ENCODE measurements around the gene KLHL5.

The KLHL5 gene

DNA sequence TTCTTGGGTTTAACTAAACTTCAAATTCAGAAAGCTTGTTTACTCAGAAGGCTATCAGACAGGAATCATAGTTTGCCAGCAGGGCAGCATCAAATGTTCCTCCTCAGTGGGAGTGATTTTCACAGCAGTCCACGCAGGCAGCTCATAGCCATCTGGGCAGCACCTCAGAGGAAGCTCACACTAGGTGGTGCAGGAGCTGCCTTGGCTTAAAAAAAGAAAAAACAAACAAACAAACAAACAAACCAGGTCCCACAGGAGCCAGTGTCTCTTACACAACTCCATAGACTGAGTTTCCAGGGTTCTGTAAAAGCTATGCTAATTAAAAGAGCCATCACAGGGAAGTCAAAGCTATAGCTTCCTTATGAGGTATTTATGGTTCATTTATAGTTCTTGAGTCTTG lies 10.5 kb upstream of the KLHL5 start:
- Histone ChIP-seq H3K36me3 (ENCODE audit: insufficient read depth, low read length) (no peaks in the 10 kb centered on the region), H3K4me1 (ENCODE audit: insufficient read depth, low read length) (peaks cover 15% of the 10 kb centered on the region), H3K9ac (ENCODE audit: low read depth, low read length) (no peak overlapping the region), H3K9me3 (ENCODE audit: control insufficient read depth, insufficient read depth, low read length) (no peaks in the 10 kb centered on the region)

DNA sequence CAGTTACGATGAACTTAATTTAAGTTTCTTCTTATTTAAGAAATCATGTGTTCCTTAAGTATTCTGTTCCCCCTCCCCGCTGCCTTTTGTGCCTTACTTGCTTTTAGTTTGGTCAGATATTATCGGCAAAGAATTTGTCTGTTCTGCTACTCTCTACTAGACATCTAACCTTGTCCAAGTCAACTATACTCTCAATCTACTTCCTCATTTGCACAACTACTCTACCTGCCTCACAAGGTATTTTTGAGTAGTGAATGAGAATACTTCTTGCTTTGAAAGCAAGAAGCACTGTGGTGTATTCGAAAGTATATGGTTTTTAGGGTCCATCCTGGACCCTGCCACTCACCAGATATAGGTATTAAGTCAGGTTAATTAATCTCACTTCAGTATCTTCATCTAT lies 8.0 kb upstream of the KLHL5 start:
- Histone ChIP-seq H3K36me3 (ENCODE audit: insufficient read depth, low read length) (no peaks in the 10 kb centered on the region), H3K9ac (ENCODE audit: low read depth, low read length) (no peak overlapping the region), H3K9me3 (ENCODE audit: control insufficient read depth, insufficient read depth, low read length) (no peaks in the 10 kb centered on the region), H3K4me1 (ENCODE audit: insufficient read depth, low read length) (peaks cover 15% of the 10 kb centered on the region)

DNA sequence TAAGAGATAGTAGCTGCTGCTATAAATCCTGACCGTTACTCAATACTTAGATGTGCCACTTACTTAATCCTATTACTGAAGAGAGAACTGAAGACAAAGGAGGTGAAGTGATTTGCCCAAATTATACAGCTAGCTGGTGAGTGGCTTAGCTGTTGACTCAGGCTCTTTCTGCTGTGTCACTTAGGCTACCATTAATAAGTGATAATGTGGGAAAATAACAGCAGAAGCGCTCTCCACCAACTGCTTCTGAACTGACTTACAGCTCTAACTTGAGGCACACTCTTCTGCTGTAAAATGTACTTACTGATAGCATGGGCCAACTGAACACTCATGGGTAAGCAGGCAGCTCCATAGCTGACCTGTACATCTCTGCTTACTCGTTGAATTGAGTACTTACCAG lies 7.5 kb upstream of the KLHL5 start:
- no peaks in the 10 kb centered on the region for H3K9me3 ChIP-seq (ENCODE audit: control insufficient read depth, insufficient read depth, low read length)
- H3K9ac ChIP-seq (ENCODE audit: low read depth, low read length) = no peak overlapping the region
- peaks cover 15% of the 10 kb centered on the region for H3K4me1 ChIP-seq (ENCODE audit: insufficient read depth, low read length)
- no peaks in the 10 kb centered on the region for H3K36me3 ChIP-seq (ENCODE audit: insufficient read depth, low read length)

DNA sequence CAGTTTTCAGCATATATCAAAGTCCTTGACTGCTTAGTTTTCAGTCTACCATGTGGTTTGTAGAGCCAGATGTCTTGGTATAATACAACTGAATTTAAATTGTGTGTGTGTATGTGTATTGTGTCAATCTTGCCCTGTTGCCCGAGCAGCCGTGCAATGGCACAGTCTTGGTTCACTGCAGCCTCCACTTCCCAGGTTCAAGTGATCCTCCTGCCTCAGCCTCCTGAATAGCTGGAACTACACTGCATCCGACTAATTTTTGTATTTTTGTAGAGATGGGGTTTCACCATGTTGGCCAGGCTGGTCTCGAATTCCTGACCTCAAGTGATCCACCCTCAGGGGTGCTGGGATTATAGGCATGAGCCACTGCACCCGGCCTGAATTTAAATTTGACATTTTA lies 6.0 kb upstream of the KLHL5 start:
- H3K9ac ChIP-seq (ENCODE audit: low read depth, low read length) = no peak overlapping the region
- H3K4me1 ChIP-seq (ENCODE audit: insufficient read depth, low read length) = peaks cover 15% of the 10 kb centered on the region
- no peaks in the 10 kb centered on the region for H3K9me3 ChIP-seq (ENCODE audit: control insufficient read depth, insufficient read depth, low read length)
- no peaks in the 10 kb centered on the region for H3K36me3 ChIP-seq (ENCODE audit: insufficient read depth, low read length)

DNA sequence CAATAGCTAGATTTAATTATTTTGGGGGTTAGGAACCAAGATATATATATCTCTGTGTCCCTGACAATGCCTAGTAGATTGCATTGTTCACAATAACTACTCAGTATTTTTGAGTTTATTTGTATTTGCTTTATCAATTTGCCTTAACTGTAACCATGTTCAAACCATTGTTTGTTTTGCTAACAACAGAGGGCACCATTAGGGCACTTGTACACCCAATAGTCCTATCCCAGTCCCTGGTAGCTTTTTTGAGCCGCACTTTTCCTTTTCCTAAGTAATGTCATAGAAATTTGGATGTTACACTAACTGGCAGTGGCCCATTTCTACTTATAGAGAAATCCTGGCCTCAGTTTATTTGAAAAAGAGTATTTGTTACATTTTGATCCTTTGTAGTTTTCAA lies 575 bp upstream of the KLHL5 start:
- Histone ChIP-seq H3K36me3 (ENCODE audit: insufficient read depth, low read length) (no peaks in the 10 kb centered on the region), H3K9ac (ENCODE audit: low read depth, low read length) (no peak overlapping the region), H3K4me1 (ENCODE audit: insufficient read depth, low read length) (peaks cover 18% of the 10 kb centered on the region), H3K9me3 (ENCODE audit: control insufficient read depth, insufficient read depth, low read length) (no peaks in the 10 kb centered on the region)

DNA sequence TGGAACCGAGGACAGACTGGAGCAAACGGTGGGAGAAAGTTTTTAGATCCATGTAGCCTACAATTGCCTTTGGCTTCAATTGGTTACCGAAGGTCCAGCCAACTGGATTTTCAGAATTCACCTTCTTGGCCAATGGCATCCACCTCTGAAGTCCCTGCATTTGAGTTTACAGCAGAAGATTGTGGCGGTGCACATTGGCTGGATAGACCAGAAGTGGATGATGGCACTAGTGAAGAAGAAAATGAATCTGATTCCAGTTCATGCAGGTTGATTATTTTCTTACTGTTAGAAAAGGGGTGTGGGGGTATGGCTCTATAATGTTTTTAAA lies 702 bp downstream of the KLHL5 start:
- Histone ChIP-seq H3K36me3 (ENCODE audit: insufficient read depth, low read length) (no peaks in the 10 kb centered on the region), H3K9me3 (ENCODE audit: control insufficient read depth, insufficient read depth, low read length) (no peaks in the 10 kb centered on the region), H3K9ac (ENCODE audit: low read depth, low read length) (peak overlapping the region; percentile 23; the same call in 1 of the 2 replicates), H3K4me1 (ENCODE audit: insufficient read depth, low read length) (peaks cover 18% of the 10 kb centered on the region)

DNA sequence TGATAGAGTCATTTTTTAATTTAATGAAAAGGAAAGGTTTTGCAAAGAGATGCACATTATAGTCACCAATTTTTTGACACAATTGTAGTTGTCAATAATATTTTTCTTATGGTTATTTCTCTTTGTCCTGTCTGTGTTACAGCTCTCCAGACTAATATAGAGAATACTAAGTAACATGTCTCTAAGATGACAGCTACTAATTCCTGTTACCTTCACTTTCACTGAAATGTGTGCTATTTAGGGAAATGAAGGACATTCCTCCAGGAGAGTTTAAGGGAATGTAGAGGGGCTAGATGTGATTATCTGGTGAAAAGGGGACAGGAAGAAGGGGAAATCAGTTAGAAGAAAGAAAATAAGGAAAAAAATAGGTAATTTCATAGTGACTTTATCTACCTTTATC lies 1.4 kb downstream of the KLHL5 start:
- Histone ChIP-seq H3K36me3 (ENCODE audit: insufficient read depth, low read length) (no peaks in the 10 kb centered on the region), H3K9ac (ENCODE audit: low read depth, low read length) (no peak overlapping the region), H3K4me1 (ENCODE audit: insufficient read depth, low read length) (peaks cover 18% of the 10 kb centered on the region), H3K9me3 (ENCODE audit: control insufficient read depth, insufficient read depth, low read length) (no peaks in the 10 kb centered on the region)

DNA sequence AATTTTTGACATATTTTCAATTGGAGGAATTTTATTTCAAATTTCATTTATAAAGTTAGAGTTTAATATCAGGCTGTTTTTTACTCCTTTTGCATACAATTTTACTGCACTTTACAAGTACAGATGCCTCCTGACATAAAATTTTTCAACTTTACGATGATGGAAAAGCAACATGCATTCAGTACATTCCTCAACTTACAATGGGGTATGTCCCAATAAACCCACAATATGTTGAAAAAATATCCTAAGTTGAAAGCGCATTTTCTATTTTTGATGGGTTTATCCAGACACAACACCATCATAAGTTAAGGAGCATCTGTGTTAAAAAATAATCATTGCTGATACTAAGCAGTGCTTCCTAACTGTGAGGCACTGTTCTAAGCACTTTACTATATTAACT lies 4.3 kb downstream of the KLHL5 start:
- Histone ChIP-seq H3K4me1 (ENCODE audit: insufficient read depth, low read length) (peaks cover 17% of the 10 kb centered on the region), H3K36me3 (ENCODE audit: insufficient read depth, low read length) (no peaks in the 10 kb centered on the region), H3K9ac (ENCODE audit: low read depth, low read length) (no peak overlapping the region), H3K9me3 (ENCODE audit: control insufficient read depth, insufficient read depth, low read length) (no peaks in the 10 kb centered on the region)

DNA sequence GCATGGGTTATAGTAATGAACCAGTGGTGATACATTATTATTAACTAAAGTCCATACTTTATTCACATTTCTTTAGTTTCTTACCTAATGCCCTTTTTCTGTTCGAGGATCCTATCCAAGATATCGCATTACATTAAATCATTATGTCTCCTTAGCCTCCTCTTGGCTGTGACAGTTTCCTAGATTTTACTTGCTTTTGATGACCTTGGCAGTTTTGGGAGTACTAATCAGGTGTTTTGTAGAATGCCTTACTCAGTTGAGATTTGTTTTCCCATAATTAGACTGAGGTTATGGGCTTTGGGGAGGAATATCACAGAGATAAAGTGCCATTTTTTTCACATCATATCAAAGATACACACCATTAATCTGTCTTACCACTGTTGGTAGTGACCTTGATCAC lies 5.0 kb downstream of the KLHL5 start:
- Histone ChIP-seq H3K9me3 (ENCODE audit: control insufficient read depth, insufficient read depth, low read length) (no peaks in the 10 kb centered on the region), H3K4me1 (ENCODE audit: insufficient read depth, low read length) (peaks cover 11% of the 10 kb centered on the region; the same call in 1 of the 2 replicates), H3K9ac (ENCODE audit: low read depth, low read length) (no peak overlapping the region), H3K36me3 (ENCODE audit: insufficient read depth, low read length) (no peaks in the 10 kb centered on the region)

DNA sequence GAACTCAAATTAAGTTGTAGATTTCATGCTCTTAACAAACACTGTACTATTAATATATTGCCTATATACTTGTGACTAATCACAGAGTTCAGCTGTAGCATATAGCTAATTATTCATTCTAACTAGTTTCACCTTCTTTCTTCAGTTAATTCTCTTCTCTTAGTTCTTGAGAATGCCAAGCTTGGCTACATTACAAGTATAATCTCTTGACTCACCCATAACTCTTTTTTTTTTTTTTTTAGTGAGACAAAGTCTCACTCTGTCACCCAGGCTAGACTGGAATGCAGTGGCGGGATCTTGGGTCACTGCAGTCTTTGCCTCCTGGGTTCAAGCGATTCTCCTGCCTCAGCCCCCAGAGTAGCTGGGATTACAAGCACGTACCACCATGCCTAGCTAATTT lies 5.4 kb downstream of the KLHL5 start:
- no peak overlapping the region for H3K9ac ChIP-seq (ENCODE audit: low read depth, low read length)
- no peaks in the 10 kb centered on the region for H3K36me3 ChIP-seq (ENCODE audit: insufficient read depth, low read length)
- H3K9me3 ChIP-seq (ENCODE audit: control insufficient read depth, insufficient read depth, low read length) = no peaks in the 10 kb centered on the region
- H3K4me1 ChIP-seq (ENCODE audit: insufficient read depth, low read length) = peaks cover 8% of the 10 kb centered on the region; the same call in 1 of the 2 replicates

DNA sequence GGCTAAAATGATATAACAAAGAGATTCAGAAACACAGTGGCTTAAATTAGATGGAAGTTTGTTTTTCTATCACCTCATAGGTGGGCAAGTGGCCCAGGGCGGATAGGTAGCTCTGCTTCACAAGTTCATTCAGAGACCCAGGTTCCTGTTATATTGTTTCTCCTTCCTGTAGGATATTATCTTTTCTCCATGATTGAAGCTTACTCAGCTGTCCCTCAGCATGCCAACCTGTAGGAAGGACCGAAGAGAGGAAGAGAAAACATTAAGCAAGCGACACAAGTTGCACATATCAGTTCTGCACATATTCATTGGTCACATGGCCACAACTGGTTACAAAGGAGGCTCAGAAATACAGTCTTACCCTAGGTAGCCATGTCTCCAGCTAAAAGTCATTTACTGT lies 6.9 kb downstream of the KLHL5 start:
- Histone ChIP-seq H3K36me3 (ENCODE audit: insufficient read depth, low read length) (no peaks in the 10 kb centered on the region), H3K9me3 (ENCODE audit: control insufficient read depth, insufficient read depth, low read length) (no peaks in the 10 kb centered on the region), H3K9ac (ENCODE audit: low read depth, low read length) (no peak overlapping the region), H3K4me1 (ENCODE audit: insufficient read depth, low read length) (no peaks in the 10 kb centered on the region)

DNA sequence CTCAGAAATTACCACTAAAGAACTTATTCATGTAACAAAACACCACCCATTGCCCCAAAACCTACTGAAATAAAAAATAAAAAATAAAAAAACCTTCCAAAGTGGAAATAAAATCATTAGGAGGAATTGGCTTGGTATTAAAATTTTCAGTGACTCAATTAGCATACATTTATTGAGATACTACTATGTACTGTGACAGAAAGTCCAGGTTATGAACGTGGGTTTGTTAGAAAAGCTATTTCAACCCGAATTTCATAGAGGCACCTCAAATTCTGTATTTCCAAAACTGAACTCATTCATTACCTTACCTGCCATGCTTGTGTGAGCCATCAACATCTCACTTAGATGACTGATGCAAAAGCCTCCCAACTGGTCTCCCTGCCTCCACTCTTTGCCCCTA lies 16.8 kb downstream of the KLHL5 start:
- Histone ChIP-seq H3K36me3 (ENCODE audit: insufficient read depth, low read length) (no peaks in the 10 kb centered on the region), H3K9me3 (ENCODE audit: control insufficient read depth, insufficient read depth, low read length) (no peaks in the 10 kb centered on the region), H3K9ac (ENCODE audit: low read depth, low read length) (no peak overlapping the region), H3K4me1 (ENCODE audit: insufficient read depth, low read length) (no peaks in the 10 kb centered on the region)

DNA sequence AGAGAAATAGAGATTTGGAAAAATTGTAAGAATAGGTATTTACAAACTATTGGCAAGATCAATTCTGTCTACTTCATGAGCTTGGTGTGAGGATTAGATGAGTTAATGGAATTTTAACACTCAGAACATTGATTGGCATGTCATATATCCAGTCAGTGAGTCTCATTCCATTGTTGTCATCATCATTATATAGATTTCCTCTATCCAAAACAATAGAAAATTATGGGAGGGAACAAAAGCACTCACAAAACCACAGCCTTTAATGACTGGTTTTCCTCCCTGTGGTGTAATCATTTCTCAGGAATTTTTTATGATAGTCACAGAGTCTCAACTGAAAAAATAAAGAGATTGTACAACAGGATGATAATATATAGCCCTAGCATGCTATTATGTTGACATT lies 21.1 kb downstream of the KLHL5 start:
- Histone ChIP-seq H3K9ac (ENCODE audit: low read depth, low read length) (no peak overlapping the region), H3K36me3 (ENCODE audit: insufficient read depth, low read length) (no peaks in the 10 kb centered on the region), H3K9me3 (ENCODE audit: control insufficient read depth, insufficient read depth, low read length) (no peaks in the 10 kb centered on the region), H3K4me1 (ENCODE audit: insufficient read depth, low read length) (no peaks in the 10 kb centered on the region)

DNA sequence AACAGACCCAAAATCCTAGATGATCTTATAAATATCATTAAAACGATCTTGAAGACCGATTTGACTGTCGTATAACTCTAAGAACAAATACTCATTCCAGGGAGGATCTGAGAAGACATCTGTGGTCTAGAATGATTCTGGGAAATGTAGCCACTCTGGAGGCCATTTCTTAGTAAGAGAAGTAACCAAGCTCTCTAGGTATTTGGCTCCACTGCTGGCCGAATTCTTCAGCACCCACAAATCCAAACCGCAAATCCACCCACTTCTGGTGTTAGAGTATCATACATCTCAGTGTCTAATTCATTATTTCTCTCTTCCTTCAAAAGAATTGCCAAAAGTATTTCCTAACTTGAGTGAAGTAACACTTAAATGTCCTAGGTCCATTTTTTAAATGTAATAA lies 23.9 kb downstream of the KLHL5 start:
- Histone ChIP-seq H3K4me1 (ENCODE audit: insufficient read depth, low read length) (no peaks in the 10 kb centered on the region), H3K9ac (ENCODE audit: low read depth, low read length) (no peak overlapping the region), H3K9me3 (ENCODE audit: control insufficient read depth, insufficient read depth, low read length) (no peaks in the 10 kb centered on the region), H3K36me3 (ENCODE audit: insufficient read depth, low read length) (no peaks in the 10 kb centered on the region)

DNA sequence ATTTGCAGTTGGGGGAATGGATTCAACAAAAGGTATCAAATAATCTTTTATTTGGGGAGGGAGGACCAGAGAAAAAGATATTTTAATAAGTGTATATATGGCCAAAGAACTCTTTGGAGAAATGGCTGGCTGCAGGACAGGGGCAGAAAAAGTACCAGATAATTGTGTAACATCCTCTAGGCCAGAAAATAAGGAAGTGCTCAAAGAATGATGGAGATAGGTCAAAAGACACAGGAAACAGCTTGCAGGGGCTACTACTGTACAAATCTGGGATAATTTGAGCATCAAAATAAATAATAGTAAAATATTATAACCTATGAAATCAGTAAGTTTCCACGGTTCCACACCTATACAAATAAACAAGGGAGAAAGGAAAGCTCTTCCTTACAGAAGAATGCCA lies 34.8 kb downstream of the KLHL5 start:
- Histone ChIP-seq H3K9me3 (ENCODE audit: control insufficient read depth, insufficient read depth, low read length) (no peaks in the 10 kb centered on the region), H3K9ac (ENCODE audit: low read depth, low read length) (no peak overlapping the region), H3K36me3 (ENCODE audit: insufficient read depth, low read length) (no peaks in the 10 kb centered on the region), H3K4me1 (ENCODE audit: insufficient read depth, low read length) (no peaks in the 10 kb centered on the region)

DNA sequence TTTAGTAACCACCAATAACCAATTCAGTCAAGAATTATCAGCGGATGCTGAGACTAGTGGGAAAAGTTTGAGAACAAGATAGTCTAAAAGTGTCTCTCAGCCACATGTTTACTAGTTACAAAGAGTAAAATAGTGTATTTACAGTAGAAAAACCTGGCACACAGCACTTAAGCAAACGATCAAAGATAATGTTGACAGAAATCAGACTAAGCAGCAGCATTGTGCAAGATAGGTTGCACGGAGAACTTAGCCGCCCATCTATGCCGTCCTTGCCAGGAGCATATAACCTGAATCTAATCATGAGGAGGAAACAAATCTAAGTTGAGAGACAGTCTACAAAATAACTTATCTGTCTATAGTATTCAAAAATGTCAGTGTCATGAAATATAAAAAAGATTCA lies 35.3 kb downstream of the KLHL5 start:
- Histone ChIP-seq H3K9me3 (ENCODE audit: control insufficient read depth, insufficient read depth, low read length) (no peaks in the 10 kb centered on the region), H3K4me1 (ENCODE audit: insufficient read depth, low read length) (no peaks in the 10 kb centered on the region)

More for the DNA sequence above, 35.3 kb downstream of the KLHL5 start:
- Histone ChIP-seq H3K36me3 (ENCODE audit: insufficient read depth, low read length) (no peaks in the 10 kb centered on the region), H3K9ac (ENCODE audit: low read depth, low read length) (no peak overlapping the region)
